Neural cell (in vitro differentiated cells): Measurements from ENCODE around the gene OSBPL5.

Experiments used
- CTCF ChIP-seq: fragments of 450-650 bp; IDR thresholded peaks from 2 replicates; pipeline ENCODE4 v1.5.1; 2014; ENCODE audit warnings: antibody characterized with exemption, mild to moderate bottlenecking, moderate library complexity; ENCODE audit not compliant: poor library complexity, severe bottlenecking
- EZH2 ChIP-seq: fragments of 200-600, 300-800 bp; shearing (Covaris generic), sonication (generic); IDR thresholded peaks from 2 replicates; pipeline ENCODE4 v1.6.1; 2014; ENCODE audit warnings: antibody characterized with exemption, low read length, borderline replicate concordance, mild to moderate bottlenecking; ENCODE audit not compliant: insufficient read depth, poor library complexity, severe bottlenecking
- MXI1 ChIP-seq: fragments of 450-650 bp; conservative IDR thresholded peaks from 2 replicates; pipeline ENCODE4 v1.6.1; 2014; ENCODE audit warnings: antibody characterized with exemption, mild to moderate bottlenecking; ENCODE audit not compliant: poor library complexity, severe bottlenecking
- POLR2AphosphoS5 ChIP-seq: IDR thresholded peaks from 2 replicates; pipeline ENCODE4 v1.6.1; 2012
- RAD21 ChIP-seq: fragments of 450-650 bp; conservative IDR thresholded peaks from 2 replicates; pipeline ENCODE4 v1.6.1; 2014; ENCODE audit warnings: antibody characterized with exemption, mild to moderate bottlenecking, moderate library complexity
- REST ChIP-seq: IDR thresholded peaks from 2 replicates; pipeline ENCODE4 v1.6.1; 2012; ENCODE audit warnings: borderline replicate concordance

GRCh38 chr11:3104051-3104714 is 60.9 kb downstream of the OSBPL5 start:
- TF ChIP-seq CTCF (no peak), POLR2AphosphoS5 (no peak), MXI1 (no peak), EZH2 (no peak), REST (no peak), RAD21 (no peak)
